ENCODE data around the gene KCNQ1. TPM values are rescaled to one million over a fixed set of nuclear protein-coding genes. Genes with fewer than 3 reads are reported as not detected.

Gene KCNQ1
- total RNA-seq, 4 donors from 2014 or later = 5.6 to 46.8 (median 24.6) TPM

DNA sequence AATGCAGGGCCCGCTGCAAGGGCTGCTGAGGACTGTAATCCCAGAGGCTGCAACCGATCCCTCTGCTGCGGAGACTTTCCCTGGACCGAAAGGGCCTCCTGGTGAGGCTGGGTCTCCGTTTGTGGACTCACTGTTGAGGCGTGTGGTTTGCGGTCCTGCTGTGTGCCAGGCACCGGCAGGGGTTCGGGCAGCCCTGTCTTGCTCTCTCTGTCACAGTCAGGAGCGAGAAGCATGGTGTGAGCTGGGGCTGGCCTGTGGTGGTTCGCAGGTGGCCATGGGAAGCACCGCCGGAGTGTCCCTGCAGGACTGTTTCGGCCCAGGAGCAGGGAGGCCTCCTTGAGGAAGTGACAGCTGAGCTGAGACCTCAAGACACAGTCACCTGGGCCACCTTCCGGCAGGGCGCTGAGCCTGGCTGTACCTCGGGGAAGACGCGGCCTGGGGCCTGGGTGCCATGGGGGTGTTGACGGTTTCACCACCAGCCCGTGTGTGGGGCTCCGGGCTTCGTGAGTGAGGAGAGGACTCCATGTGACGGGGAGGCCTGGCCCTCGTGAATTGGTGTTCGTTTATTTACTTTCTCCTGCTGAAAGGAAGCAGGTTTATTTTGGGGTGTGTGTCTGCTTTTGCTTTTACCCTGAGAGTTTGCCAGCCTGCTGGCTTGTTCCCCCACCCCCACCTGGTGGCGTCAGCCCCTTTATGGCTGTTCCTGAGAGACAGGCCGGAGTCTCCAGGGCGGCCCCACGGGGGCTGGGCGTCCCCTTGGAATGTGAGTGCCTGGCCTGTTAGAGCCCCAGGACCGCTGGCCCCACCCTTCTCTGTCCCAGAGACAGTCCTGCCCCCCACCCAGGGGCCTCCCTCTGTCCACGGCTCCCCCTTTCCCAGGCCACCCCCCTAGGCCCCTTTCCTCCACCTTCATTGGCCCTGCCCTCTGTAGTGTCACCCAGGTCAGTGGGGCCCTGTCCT, 132.5 kb downstream of the KCNQ1 start:
- DNase-seq = peak; percentile 60
- TF ChIP-seq, protein P1, sequence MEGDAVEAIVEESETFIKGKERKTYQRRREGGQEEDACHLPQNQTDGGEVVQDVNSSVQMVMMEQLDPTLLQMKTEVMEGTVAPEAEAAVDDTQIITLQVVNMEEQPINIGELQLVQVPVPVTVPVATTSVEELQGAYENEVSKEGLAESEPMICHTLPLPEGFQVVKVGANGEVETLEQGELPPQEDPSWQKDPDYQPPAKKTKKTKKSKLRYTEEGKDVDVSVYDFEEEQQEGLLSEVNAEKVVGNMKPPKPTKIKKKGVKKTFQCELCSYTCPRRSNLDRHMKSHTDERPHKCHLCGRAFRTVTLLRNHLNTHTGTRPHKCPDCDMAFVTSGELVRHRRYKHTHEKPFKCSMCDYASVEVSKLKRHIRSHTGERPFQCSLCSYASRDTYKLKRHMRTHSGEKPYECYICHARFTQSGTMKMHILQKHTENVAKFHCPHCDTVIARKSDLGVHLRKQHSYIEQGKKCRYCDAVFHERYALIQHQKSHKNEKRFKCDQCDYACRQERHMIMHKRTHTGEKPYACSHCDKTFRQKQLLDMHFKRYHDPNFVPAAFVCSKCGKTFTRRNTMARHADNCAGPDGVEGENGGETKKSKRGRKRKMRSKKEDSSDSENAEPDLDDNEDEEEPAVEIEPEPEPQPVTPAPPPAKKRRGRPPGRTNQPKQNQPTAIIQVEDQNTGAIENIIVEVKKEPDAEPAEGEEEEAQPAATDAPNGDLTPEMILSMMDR (IDR thresholded peaks at IDR 0.05) = no peak
- TF ChIP-seq EP300 (IDR thresholded peaks at IDR 0.05; ENCODE audit: low read depth) (no peak), POLR2AphosphoS5 (IDR thresholded peaks at IDR 0.05) (no peak), POLR2A (IDR thresholded peaks at IDR 0.05) (no peak)
- H3K4me1 ChIP-seq = peaks cover 5 to 21% (median 17%) of the 10 kb centered on the region in 4 donors
- in situ Hi-C loops (cut with MboI; ENCODE audit: low pct_ligation_motif_present in 1 of 4, low pct_unique_long_range_greater_than_20kb in 1 of 4, low sequenced_read_pairs in 3 of 4) = no loop called here
- H3K27me3 ChIP-seq = no peaks in the 10 kb centered on the region
- no peaks in the 10 kb centered on the region for H3K36me3 ChIP-seq
- 63% methylated on average over 33 of the region's 33 CpGs; no CpG with 5 or more reads in 1 of the 2 donors for WGBS, 2 donors (ENCODE audit: low coverage in 1 of 2)
- H3K27ac ChIP-seq = no peak overlapping the region
- intact Hi-C loops (cut with DNase I; ENCODE audit: low total_unique reads) = no loop called here
- H3K9me3 ChIP-seq = no peaks in the 10 kb centered on the region
- H3K4me3 ChIP-seq = no peak overlapping the region

DNA sequence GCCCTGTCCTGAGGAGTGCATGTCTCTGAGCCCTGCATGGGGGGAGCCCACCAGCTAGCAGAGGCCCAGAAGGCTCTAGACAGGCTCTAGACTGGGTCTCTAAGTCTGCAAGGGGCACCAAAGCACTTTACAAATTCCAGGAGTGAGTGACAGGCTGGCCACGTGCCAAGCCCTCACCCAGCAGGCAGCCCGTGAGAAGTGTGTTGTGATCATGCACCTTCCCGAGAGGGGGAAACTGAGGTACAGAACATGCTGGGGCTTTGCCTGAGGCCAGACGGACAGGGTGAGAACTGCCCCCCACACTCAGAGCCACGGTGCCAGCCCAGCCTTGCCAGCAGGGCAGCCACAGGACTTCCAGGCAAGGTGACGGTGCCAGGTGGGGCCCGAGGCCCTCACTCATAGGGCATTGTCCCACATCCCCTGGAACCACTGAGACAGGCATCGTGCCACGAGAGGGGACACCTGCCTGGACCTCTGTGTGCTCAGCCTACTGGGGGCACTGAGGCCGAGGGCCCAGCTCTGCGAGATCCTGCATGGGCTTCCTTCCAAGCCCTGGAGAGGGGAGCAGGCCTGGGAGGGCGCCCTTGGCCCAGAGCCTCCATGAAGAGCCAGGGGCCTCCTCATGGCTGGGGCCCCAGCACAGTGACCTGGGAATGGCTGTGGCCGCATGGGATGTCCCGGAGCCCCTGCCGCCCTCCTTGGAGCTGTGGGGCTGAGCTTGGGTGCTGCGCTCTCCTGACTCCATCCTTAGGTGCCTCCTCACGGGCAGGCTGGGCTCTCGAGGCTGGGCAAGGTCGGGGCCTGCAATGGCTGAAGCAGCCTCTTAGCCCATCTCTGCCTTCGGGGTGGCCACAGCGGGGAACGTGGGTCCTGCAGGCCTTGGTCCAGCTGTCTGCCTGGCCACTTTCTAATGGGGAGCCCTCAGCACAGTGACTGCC, 133.5 kb downstream of the KCNQ1 start:
- TF ChIP-seq POLR2AphosphoS5 (IDR thresholded peaks at IDR 0.05) = no peak
- TF ChIP-seq EP300 (IDR thresholded peaks at IDR 0.05; ENCODE audit: low read depth) = no peak
- TF ChIP-seq POLR2A (IDR thresholded peaks at IDR 0.05) = no peak
- TF ChIP-seq, protein P1 (IDR thresholded peaks at IDR 0.05) = no peak
- in situ Hi-C loops (cut with MboI; ENCODE audit: low pct_ligation_motif_present in 1 of 4, low pct_unique_long_range_greater_than_20kb in 1 of 4, low sequenced_read_pairs in 3 of 4) = no loop called here
- peak; percentile 8 for DNase-seq
- Histone ChIP-seq H3K27me3 (no peaks in the 10 kb centered on the region), H3K4me1 (peaks cover 5 to 21% (median 17%) of the 10 kb centered on the region in 4 donors), H3K27ac (no peak overlapping the region), H3K36me3 (no peaks in the 10 kb centered on the region), H3K9me3 (no peaks in the 10 kb centered on the region), H3K4me3 (no peak overlapping the region)
- intact Hi-C loops (cut with DNase I; ENCODE audit: low total_unique reads) = no loop called here
- WGBS, 2 donors (ENCODE audit: low coverage in 1 of 2) = 89 to 96% methylated on average over 5 to 14 of the region's 22 CpGs

DNA sequence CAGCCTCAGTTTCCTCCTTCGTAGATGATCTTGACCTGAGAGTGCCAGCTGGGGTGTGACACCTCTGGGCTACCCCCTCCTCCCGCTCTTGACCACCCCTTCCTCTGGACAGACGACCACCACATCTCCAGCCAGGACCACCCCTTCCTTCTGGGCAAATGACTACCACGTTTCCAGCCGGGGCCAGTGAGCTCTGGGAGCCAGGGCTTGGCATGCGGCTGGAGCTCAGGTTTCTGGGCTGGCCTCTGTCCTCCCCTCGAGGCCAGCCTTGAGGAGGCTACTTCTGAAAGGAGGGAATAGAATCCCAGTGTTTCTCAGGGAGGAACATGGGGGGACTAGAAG, 134.1 kb downstream of the KCNQ1 start:
- no peaks in the 10 kb centered on the region for H3K27me3 ChIP-seq
- in situ Hi-C loops (cut with MboI; ENCODE audit: low pct_ligation_motif_present in 1 of 4, low pct_unique_long_range_greater_than_20kb in 1 of 4, low sequenced_read_pairs in 3 of 4) = no loop called here
- intact Hi-C loops (cut with DNase I; ENCODE audit: low total_unique reads) = no loop called here
- WGBS, 2 donors (ENCODE audit: low coverage in 1 of 2) = 80 to 86% methylated on average over 1 to 7 of the region's 7 CpGs
- peak; percentile 7 for DNase-seq
- H3K4me3 ChIP-seq = no peak overlapping the region
- H3K4me1 ChIP-seq = peaks cover 5 to 21% (median 17%) of the 10 kb centered on the region in 4 donors
- H3K36me3 ChIP-seq = no peaks in the 10 kb centered on the region
- TF ChIP-seq POLR2AphosphoS5 (IDR thresholded peaks at IDR 0.05) = no peak
- TF ChIP-seq, protein P1 (IDR thresholded peaks at IDR 0.05) = no peak
- no peaks in the 10 kb centered on the region for H3K9me3 ChIP-seq
- H3K27ac ChIP-seq = no peak overlapping the region
